Measurements from ENCODE around the gene KCTD8.

GRCh38 chr4:44320833-44321232 lies 127.8 kb downstream of the KCTD8 start:
- TF ChIP-seq, protein P1, sequence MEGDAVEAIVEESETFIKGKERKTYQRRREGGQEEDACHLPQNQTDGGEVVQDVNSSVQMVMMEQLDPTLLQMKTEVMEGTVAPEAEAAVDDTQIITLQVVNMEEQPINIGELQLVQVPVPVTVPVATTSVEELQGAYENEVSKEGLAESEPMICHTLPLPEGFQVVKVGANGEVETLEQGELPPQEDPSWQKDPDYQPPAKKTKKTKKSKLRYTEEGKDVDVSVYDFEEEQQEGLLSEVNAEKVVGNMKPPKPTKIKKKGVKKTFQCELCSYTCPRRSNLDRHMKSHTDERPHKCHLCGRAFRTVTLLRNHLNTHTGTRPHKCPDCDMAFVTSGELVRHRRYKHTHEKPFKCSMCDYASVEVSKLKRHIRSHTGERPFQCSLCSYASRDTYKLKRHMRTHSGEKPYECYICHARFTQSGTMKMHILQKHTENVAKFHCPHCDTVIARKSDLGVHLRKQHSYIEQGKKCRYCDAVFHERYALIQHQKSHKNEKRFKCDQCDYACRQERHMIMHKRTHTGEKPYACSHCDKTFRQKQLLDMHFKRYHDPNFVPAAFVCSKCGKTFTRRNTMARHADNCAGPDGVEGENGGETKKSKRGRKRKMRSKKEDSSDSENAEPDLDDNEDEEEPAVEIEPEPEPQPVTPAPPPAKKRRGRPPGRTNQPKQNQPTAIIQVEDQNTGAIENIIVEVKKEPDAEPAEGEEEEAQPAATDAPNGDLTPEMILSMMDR (IDR thresholded peaks at IDR 0.05): no peak
- TF ChIP-seq POLR2AphosphoS5 (IDR thresholded peaks at IDR 0.05): no peak
- TF ChIP-seq EP300 (IDR thresholded peaks at IDR 0.05): no peak
- TF ChIP-seq POLR2A (IDR thresholded peaks at IDR 0.05): no peak
